CD4-positive, alpha-beta T cell treated with Interleukin-1 beta for 1 hour (primary cell): ENCODE results near the gene GRB10.

ENCODE experiments used
- DNase-seq, 2 donors: peaks; one replicate each; pipeline ENCODE4 v3.0.0-alpha.2; 2020 to 2022

Gene GRB10

GRCh38 chr7:50651271-50651989 lies 131.3 kb downstream of the GRB10 start:
- DNase-seq, result no peak

GRCh38 chr7:50650057-50650664 lies 132.5 kb downstream of the GRB10 start:
- DNase-seq, result no peak

GRCh38 chr7:50649259-50649885 lies 133.3 kb downstream of the GRB10 start:
- no peak for DNase-seq

- no peak for DNase-seq
These were observed 134.0 kb downstream of the GRB10 start for GRCh38 chr7:50648570-50649169.

- no peak for DNase-seq
These were observed 134.6 kb downstream of the GRB10 start for GRCh38 chr7:50648076-50648475.

- no peak for DNase-seq
These were observed 135.3 kb downstream of the GRB10 start for GRCh38 chr7:50647286-50647980.

- no peak for DNase-seq
These were observed 136.6 kb downstream of the GRB10 start for GRCh38 chr7:50646069-50646468.

- DNase-seq, result no peak
These were observed 137.5 kb downstream of the GRB10 start for GRCh38 chr7:50645186-50645585.

GRCh38 chr7:50644586-50644985 lies 138.1 kb downstream of the GRB10 start:
- no peak for DNase-seq

- DNase-seq, result no peak
These were observed 138.6 kb downstream of the GRB10 start for GRCh38 chr7:50644114-50644513.

GRCh38 chr7:50641442-50642405 lies 141.0 kb downstream of the GRB10 start:
- no peak for DNase-seq

- no peak for DNase-seq
These were observed 141.9 kb downstream of the GRB10 start for GRCh38 chr7:50640779-50641178.

- DNase-seq, result no peak
These were observed 142.4 kb downstream of the GRB10 start for GRCh38 chr7:50640256-50640655.

- DNase-seq, result no peak
These were observed 144.7 kb downstream of the GRB10 start for GRCh38 chr7:50637725-50638643.

GRCh38 chr7:50634378-50634777 lies 148.3 kb downstream of the GRB10 start:
- DNase-seq, result no peak

GRCh38 chr7:50633414-50633710 lies 149.3 kb downstream of the GRB10 start:
- no peak for DNase-seq

GRCh38 chr7:50632561-50633413 lies 149.9 kb downstream of the GRB10 start:
- DNase-seq, result peak; percentile 44 to 69

GRCh38 chr7:50631639-50632038 lies 151.1 kb downstream of the GRB10 start:
- no peak for DNase-seq

- no peak for DNase-seq
These were observed 151.6 kb downstream of the GRB10 start for GRCh38 chr7:50631100-50631499.
